HG03025 (cell line): Measurements from ENCODE around the gene ZNF142.
A peak's percentile ranks its signal among the peaks of the same experiment; 100 is the strongest.
"Not testable (repeated sequence)": the region's sequence is repeated elsewhere in the genome, so short reads cannot be mapped to it uniquely, and the experiment has no call there.

ENCODE experiments used
- ATAC-seq: cut with Tn5 transposase; IDR thresholded peaks from one replicate; pipeline ENCODE4 v1.9.1; 2021; ENCODE audit warnings: mild to moderate bottlenecking, moderate library complexity; ENCODE audit not compliant: unreplicated experiment, low FRiP score

The ZNF142 gene

GRCh38 chr2:218659258-218659987 lies at the start of gene ZNF142, which contains the start of gene BCS1L:
Gene ZNF142, minus strand, starts transcription at chr2:218659623. Its CDS starts 3,194 bp downstream, at chr2:218656429.
Gene BCS1L, plus strand, starts transcription at chr2:218659683. Its CDS starts 1,305 bp downstream, at chr2:218660988.
- peak; percentile 85 for ATAC-seq

DNA sequence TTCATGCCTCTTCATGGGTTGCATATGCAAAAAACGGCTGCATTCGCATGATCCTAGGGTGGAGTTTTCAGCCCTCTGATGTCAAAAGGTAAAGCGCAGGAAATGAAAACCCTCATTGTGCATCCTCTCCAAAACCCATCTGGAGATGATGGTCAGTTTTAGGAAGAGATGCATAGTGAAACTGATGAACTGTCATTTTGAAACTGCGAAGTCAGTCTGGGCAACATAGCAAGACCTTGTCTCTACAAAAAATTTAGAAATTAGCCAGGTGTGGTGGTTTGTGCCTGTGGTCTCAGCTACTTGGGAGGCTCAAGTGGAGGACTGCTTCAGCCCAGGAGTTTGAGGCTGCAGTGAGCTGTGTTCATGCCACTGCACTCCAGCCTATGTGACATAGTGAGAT lies 48.7 kb upstream of the ZNF142 start:
- ATAC-seq: no peak

DNA sequence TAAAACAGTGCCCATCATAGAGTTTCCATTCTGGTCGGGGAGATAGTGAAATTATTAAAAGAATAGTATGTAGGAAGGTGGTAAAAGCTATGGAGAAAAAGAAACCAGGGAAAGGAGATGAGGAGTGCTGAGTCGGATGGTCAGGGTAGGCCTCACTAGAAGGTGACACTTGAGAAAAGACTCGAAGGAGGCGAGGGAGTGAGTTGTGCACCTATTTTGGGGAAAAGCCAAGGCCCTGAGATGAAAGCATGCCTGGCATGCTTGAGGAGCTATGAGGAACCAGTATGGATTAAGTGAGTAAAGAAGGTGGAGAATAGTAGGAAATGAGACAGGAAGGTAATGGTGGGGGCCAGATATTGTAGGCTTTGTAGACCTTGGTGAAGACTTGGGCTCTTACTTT lies 43.9 kb upstream of the ZNF142 start:
- no peak for ATAC-seq

DNA sequence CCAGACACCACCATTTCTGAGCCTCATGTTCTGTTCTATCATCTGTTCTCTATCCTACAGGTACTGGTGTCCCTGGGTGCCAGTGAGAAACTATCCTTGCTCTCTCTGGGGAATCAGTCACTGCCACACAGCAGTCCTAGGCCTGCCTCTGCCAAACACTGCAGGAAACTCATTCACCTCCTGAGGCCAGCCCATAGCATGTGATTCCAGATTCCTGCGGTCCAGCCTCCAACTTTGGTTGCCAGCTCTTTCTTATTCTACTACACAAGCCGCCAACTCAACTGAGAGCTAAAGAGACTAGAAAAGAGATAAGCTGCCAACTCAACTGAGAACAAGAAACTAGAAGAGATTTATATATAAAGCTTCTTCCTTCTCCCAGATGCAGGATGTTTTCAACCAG lies 42.4 kb upstream of the ZNF142 start:
- no peak for ATAC-seq

GRCh38 chr2:218698885-218699284 lies 39.5 kb upstream of the ZNF142 start:
- no peak for ATAC-seq

DNA sequence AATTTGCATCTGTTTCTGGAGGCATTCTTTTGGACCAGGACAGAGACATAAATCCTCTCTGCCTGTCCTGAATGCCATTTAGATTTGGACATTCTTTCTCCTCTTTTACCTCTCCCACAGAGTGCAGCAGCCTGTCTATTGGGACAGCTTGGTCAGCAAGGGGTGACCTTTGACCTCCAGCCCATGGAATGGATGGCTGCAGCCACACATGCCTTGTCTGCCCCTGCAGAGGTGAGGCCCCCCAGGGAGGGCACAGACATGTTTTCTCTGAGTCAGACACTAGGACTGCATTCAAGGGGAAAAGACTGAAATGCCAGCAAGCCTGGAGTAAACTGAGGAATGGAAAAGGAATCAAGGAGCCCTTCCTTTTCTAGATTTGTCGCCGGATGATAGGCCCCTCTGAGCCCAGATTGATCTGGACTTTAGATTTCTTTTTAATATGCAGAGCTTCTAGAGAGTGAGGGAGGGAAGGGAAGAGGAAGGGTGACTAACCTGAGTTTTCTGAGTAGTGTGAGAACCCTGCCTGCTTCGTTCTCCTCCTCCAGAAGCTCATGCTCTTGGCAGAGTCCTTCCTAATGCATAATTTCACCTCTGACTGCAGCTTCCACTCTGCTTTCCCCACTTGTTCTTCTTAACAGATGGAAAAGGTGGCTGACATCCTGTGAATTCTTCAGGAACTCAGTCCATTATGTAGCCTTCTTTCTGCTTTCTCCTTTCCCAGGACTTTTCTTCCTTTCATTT lies 35.2 kb upstream of the ZNF142 start:
- no peak for ATAC-seq

GRCh38 chr2:218691234-218691633 lies 31.8 kb upstream of the ZNF142 start:
- no peak for ATAC-seq

- not testable (repeated sequence) for ATAC-seq
Measured at GRCh38 chr2:218687400-218688060, 28.1 kb upstream of the ZNF142 start.

DNA sequence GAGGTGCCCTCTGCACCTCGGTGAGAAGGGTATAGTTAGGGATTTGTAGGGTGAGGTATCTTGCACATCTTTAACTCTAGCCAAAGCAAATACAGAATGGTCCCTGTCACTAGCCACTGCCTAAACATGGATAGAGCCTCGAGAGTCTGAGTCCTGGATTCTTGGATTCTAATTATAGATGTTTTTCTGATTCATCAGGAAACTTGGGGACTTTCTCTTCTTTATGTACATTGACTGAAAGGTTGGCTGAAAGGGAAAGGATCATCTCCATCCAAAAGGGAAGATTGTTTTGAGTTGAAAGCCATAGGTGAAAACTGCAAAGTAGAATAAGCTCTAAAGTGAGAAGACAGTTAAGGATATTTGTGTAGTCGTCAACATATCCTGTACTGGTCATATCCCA lies 20.6 kb upstream of the ZNF142 start:
- ATAC-seq: no peak

GRCh38 chr2:218679119-218679518 lies 19.7 kb upstream of the ZNF142 start:
- ATAC-seq: no peak

DNA sequence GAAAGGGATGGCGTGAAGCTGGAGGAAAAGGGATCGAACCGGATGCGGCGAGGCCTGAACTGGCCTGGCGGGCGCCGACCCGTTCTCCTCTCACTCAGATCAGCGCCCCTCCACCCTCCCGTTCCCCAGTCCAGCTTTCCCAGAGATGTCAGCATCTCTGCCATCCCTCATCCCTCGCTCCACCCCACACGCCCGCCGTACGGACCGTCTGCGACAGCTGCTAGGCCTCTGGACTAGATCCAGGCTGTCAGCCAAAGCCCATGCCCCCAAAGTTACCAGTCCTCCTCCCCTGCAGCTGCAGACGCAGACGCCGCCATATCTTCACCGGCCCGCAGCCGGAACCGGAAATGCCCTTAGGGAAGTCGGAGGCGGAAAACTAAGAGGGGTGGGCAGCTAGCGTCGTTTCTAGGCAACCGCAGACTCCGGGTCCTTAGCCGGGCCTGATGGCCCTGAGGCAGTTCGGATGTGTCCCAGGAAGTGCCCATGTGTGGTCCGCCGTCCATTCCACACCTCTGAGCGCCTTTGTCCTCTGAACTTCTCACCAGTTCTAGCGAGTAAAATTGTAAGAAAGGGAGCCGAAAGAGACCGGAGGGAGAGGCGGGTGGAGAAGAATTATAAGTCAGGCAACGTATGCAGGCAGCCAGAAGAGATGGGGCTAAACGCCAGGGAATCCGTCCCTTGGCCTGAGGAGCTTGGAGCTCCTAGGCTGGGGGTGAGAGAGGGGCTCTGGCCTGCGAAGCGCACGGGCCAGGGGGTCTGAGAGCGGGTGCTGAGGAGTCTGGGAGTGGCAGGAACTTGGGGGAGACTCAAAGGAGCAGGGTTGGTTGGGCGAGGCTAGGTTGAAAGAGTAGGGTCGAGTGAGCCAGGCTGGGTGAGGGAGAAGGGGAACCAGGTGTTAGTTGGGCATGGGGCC lies 12.5 kb upstream of the ZNF142 start, which contains the start of the genes RNF25 and STK36:
Gene RNF25, minus strand, starts transcription at position 349 of the 913 bp plus-strand sequence. Its CDS starts 32 bp downstream, at position 317.
Gene STK36, plus strand, starts transcription at position 433 of the 913 bp plus-strand sequence. CDS start 744 bp downstream, outside the sequence.
- peak; percentile 93 for ATAC-seq

- ATAC-seq: no peak
Measured at GRCh38 chr2:218671097-218671653, 11.8 kb upstream of the ZNF142 start.

GRCh38 chr2:218664653-218665052 lies 5.2 kb upstream of the ZNF142 start:
- no peak for ATAC-seq

DNA sequence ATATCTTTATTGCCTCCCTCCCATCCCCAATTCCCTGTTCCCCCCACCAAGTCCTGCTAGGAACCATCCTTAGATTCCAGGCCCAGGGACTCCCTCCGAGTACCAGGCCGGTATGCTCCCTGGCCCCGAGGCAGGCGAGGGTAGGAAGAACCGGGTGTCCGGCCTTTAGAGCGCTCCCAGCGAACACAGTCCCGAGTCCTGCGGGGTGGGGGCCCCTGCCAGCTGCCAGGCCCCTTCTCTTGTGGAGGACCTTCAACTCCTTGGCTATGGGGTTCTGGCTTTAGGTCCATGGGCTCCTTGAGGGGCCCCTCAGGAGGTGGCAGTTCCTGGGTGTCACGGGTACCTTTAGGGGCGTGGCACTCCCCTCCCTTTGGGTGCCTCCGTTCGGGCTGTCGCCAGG lies 4.5 kb upstream of the ZNF142 start:
- ATAC-seq: no peak

- ATAC-seq: no peak
Measured at GRCh38 chr2:218662827-218663226, 3.4 kb upstream of the ZNF142 start.

GRCh38 chr2:218662377-218662776 lies 3.0 kb upstream of the ZNF142 start:
- ATAC-seq: no peak

DNA sequence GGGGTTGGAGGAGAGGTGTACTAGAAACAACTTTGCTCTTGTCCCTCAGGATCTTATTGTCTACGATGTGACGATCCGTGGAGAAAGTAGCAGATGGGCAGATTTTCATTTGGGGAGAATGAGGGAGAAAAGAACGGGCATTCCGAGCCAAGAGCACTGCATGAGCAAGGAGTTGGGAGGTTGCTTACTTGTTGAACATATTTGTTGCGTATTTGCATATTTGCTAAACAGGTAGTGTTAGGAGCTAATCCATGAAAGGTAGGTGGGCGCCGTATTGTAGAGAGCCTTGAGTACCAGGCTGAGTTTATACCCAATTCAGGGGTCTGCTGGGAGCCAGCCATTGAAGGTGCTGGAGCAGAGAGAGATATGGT lies 550 bp upstream of the ZNF142 start:
- ATAC-seq: no peak

GRCh38 chr2:218658671-218659257 lies 659 bp downstream of the ZNF142 start:
- peak; percentile 23 for ATAC-seq

DNA sequence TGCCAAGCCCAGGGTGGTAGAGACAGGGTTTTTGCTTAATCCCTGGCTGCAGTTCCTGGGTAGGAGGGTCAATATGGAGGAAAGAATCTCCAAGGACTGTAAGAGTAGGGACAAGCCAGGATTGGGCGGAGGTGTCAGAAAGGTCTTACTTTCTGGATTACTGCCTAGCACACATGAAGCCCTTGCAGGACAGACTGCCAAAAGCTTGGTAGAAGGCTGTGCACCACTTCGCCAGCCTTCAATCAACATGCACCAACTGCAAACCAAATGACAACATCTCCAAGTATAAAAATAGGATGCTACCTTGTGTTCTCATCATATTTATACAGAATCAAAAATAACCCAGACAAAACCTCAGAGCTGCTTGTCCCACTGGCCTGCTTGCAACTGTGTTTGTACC lies 3.7 kb downstream of the ZNF142 start:
- ATAC-seq: no peak

- ATAC-seq: no peak
Measured at GRCh38 chr2:218648787-218649100, 10.7 kb downstream of the ZNF142 start.
